Bronchial epithelial cell (primary cell): Measurements from ENCODE around the gene VPS26C. TPM values are rescaled to one million over a fixed set of nuclear protein-coding genes. Genes with fewer than 3 reads are reported as not detected.

Experiments used
- DNase-seq: peaks from one replicate; pipeline ENCODE4 v3.0.0-alpha.2; 2010; ENCODE audit warnings: low read depth
- FAIRE-seq: peaks from 2 replicates; lab custom pipeline; 2011; peaks lifted over from hg19 to GRCh38; lab: Jason Lieb, UNC
- H3K27me3 ChIP-seq: 2 replicates; pipeline ENCODE4 v1.5.1; 2011; ENCODE audit warnings: low read length; ENCODE audit not compliant: control insufficient read depth, insufficient read depth
- H3K36me3 ChIP-seq: 2 replicates; pipeline ENCODE4 v1.5.1; 2011; ENCODE audit warnings: low read length; ENCODE audit not compliant: control insufficient read depth, insufficient read depth
- H3K4me3 ChIP-seq: 2 replicates; pipeline ENCODE4 v1.5.1; 2011; ENCODE audit warnings: mild to moderate bottlenecking, low read depth, low read length, control low read depth
- CTCF ChIP-seq: IDR thresholded peaks from 2 replicates; pipeline ENCODE4 v1.5.1; 2011; ENCODE audit warnings: mild to moderate bottlenecking, moderate library complexity, low read length, control low read depth, inconsistent platforms; ENCODE audit not compliant: insufficient read depth, severe bottlenecking
- total RNA-seq: library from RNA; depleted of rRNA; stranded (reverse); fragments of >200 nt; gene quantifications from 2 replicates; pipeline ENCODE4 v1.2.1, GENCODE V29; 2014

VPS26C gene
- total RNA-seq, 1 donor from 2014 or later = 50.5 TPM

- FAIRE-seq (no peak), DNase-seq (no peak)
- Histone ChIP-seq H3K4me3 (no peak overlapping the region), H3K27me3 (no peaks in the 10 kb centered on the region), H3K36me3 (peaks cover 6% of the 10 kb centered on the region)
- no peak for TF ChIP-seq CTCF
These were observed 25.7 kb downstream of the VPS26C start for GRCh38 chr21:37241426-37241825.

GRCh38 chr21:37240978-37241377 is 26.2 kb downstream of the VPS26C start:
- Histone ChIP-seq H3K36me3 (peaks cover 6% of the 10 kb centered on the region), H3K27me3 (no peaks in the 10 kb centered on the region), H3K4me3 (no peak overlapping the region)
- TF ChIP-seq CTCF = no peak
- DNase-seq = no peak
- FAIRE-seq = no peak

- FAIRE-seq (no peak), DNase-seq (no peak)
- no peaks in the 10 kb centered on the region for H3K27me3 ChIP-seq
- no peak for TF ChIP-seq CTCF
- H3K36me3 ChIP-seq = peaks cover 9% of the 10 kb centered on the region
- no peak overlapping the region for H3K4me3 ChIP-seq
These were observed 29.4 kb downstream of the VPS26C start for GRCh38 chr21:37237764-37238163.

GRCh38 chr21:37237346-37237745 is 29.8 kb downstream of the VPS26C start:
- no peak for TF ChIP-seq CTCF
- Histone ChIP-seq H3K4me3 (no peak overlapping the region), H3K27me3 (no peaks in the 10 kb centered on the region), H3K36me3 (peaks cover 12% of the 10 kb centered on the region)
- FAIRE-seq (no peak), DNase-seq (no peak)

GRCh38 chr21:37233551-37234146 is 33.5 kb downstream of the VPS26C start:
- no peaks in the 10 kb centered on the region for H3K27me3 ChIP-seq
- H3K4me3 ChIP-seq = no peak overlapping the region
- no peak for DNase-seq
- H3K36me3 ChIP-seq = peaks cover 17% of the 10 kb centered on the region
- FAIRE-seq = no peak
- no peak for TF ChIP-seq CTCF
